ENCODE data around the gene NR1H4. TPM values are rescaled to one million over a fixed set of nuclear protein-coding genes. Genes with fewer than 3 reads are reported as not detected.

The NR1H4 gene
- total and polyA plus RNA-seq, 9 of the 15 experiments (the other 6 are each of a cell fraction or from before 2014, with no cell fraction given) = 0.03 TPM; not detected in 8

DNA sequence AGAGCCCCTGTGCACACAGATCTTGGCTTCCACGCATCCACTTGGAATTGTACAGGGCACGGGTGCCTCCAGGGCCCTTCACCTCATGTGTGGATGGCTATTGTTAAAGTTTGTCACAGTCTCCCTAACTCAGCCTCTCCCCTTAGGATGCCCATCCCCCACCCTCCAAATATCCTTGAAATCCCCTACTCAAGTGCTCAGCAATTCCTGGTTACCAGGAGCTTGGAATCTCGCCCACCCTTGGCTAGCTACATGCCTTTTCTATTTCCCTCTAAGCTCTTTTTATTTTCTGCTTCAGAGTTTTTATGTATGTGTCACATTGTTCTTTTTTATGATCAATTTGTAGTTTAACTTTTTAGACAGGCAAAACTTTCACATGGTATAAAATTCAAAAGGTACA is 13.0 kb upstream of the NR1H4 start (continued):
- TF ChIP-seq, protein P1, sequence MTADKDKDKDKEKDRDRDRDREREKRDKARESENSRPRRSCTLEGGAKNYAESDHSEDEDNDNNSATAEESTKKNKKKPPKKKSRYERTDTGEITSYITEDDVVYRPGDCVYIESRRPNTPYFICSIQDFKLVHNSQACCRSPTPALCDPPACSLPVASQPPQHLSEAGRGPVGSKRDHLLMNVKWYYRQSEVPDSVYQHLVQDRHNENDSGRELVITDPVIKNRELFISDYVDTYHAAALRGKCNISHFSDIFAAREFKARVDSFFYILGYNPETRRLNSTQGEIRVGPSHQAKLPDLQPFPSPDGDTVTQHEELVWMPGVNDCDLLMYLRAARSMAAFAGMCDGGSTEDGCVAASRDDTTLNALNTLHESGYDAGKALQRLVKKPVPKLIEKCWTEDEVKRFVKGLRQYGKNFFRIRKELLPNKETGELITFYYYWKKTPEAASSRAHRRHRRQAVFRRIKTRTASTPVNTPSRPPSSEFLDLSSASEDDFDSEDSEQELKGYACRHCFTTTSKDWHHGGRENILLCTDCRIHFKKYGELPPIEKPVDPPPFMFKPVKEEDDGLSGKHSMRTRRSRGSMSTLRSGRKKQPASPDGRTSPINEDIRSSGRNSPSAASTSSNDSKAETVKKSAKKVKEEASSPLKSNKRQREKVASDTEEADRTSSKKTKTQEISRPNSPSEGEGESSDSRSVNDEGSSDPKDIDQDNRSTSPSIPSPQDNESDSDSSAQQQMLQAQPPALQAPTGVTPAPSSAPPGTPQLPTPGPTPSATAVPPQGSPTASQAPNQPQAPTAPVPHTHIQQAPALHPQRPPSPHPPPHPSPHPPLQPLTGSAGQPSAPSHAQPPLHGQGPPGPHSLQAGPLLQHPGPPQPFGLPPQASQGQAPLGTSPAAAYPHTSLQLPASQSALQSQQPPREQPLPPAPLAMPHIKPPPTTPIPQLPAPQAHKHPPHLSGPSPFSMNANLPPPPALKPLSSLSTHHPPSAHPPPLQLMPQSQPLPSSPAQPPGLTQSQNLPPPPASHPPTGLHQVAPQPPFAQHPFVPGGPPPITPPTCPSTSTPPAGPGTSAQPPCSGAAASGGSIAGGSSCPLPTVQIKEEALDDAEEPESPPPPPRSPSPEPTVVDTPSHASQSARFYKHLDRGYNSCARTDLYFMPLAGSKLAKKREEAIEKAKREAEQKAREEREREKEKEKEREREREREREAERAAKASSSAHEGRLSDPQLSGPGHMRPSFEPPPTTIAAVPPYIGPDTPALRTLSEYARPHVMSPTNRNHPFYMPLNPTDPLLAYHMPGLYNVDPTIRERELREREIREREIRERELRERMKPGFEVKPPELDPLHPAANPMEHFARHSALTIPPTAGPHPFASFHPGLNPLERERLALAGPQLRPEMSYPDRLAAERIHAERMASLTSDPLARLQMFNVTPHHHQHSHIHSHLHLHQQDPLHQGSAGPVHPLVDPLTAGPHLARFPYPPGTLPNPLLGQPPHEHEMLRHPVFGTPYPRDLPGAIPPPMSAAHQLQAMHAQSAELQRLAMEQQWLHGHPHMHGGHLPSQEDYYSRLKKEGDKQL (CRISPR knock-in tag; IDR thresholded peaks at IDR 0.05; ENCODE audit: borderline replicate concordance) = no peak
- TF ChIP-seq CBFB (CRISPR knock-in tag; IDR thresholded peaks at IDR 0.05) (no peak), YY1 (IDR thresholded peaks at IDR 0.05; ENCODE audit: borderline replicate concordance in 1 of 3, control insufficient read depth in 1 of 3, extremely low read depth in 1 of 3, insufficient read depth in 3 of 3, insufficient read length in 1 of 3, insufficient replicate concordance in 2 of 3, low read depth in 1 of 3, low read length in 2 of 3) (no peak)

DNA sequence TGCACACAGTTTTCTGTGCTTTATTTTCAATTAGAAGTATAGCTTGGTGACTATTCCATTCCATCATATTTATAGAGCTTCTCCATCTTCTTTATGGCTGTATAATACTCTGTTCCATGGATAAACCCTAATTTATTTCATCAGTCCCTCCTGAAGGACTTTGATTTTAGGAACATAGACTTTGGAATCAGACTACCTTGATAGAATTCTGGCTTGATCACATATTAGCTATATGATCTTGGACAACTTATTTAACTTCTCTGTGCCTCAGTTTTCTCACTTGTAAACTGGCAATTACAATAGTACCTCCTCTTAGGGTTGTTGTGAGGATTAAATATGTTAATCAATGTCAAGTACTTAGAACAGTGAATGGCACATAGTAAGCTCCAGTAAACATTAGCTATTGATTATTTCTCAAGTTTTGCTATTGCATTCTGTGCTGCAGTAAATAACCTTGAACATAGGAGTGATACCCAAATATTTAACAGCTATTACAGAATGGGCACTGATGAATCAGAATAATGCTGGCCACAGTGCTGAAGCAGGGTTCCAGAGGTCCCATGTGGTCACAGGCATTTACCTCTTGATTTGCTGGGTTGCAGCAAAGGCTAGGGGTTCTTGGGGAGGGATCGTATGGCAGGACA is 12.2 kb upstream of the NR1H4 start:
- H3K27me3 ChIP-seq (ENCODE audit: control insufficient read depth in 2 of 2, insufficient read depth in 2 of 2, low read length in 2 of 2) = no peaks in the 10 kb centered on the region
- in situ Hi-C loops (cut with MboI) = no loop called here
- H3K4me3 ChIP-seq = no peak overlapping the region
- H4K20me1 ChIP-seq (replicated peaks; ENCODE audit: control insufficient read depth, insufficient read depth, low read length) = no peaks in the 10 kb centered on the region
- ATAC-seq = no peak
- no peak overlapping the region for H3K9ac ChIP-seq (ENCODE audit: insufficient read depth in 1 of 2, low read depth in 2 of 2, low read length in 2 of 2)
- H2AFZ ChIP-seq (ENCODE audit: low read depth, low read length) = no peak overlapping the region
- ChIA-PET CTCF (ENCODE audit: low intra/inter-chr PET ratio) (no interaction called here), POLR2A (no interaction called here)
- no peaks in the 10 kb centered on the region for H3K9me1 ChIP-seq (ENCODE audit: control insufficient read depth, insufficient read depth, low read length)
- no peaks in the 10 kb centered on the region for H3K79me2 ChIP-seq (ENCODE audit: control insufficient read depth, insufficient read depth, low read length)
- no peak overlapping the region for H3K4me2 ChIP-seq (ENCODE audit: insufficient read depth, low read length)
- no peaks in the 10 kb centered on the region for H3K4me1 ChIP-seq (replicated peaks in 1 of 2; ENCODE audit: control insufficient read depth in 2 of 2, insufficient read depth in 2 of 2, low read length in 2 of 2)
- FAIRE-seq = no peak
- H3K27ac ChIP-seq (ENCODE audit: extremely low read depth, low read depth, low read length) = no peak overlapping the region
- BruUV-seq (replicated peaks) = no TSS peak
- WGBS (ENCODE audit: insufficient coverage, low coverage, missing lambda C conversion rate) = 8% methylated on average over 1 of the region's 1 CpG
- intact Hi-C loops (cut with micrococcal nuclease) = no loop called here
- no peaks in the 10 kb centered on the region for H3K9me3 ChIP-seq (replicated peaks; ENCODE audit: control insufficient read depth, insufficient read depth, low read depth, low read length)
- H3K36me3 ChIP-seq (ENCODE audit: control insufficient read depth, insufficient read depth, low read length) = no peaks in the 10 kb centered on the region
- DNase-seq (ENCODE audit: extremely low read depth in 1 of 4, low spot score in 3 of 4) = no peak
- TF ChIP-seq PCBP2 (IDR thresholded peaks at IDR 0.05; ENCODE audit: low read depth, low read length, poor library complexity, severe bottlenecking) = no peak
- TF ChIP-seq RCOR1 (IDR thresholded peaks at IDR 0.05; ENCODE audit: borderline replicate concordance in 1 of 2, low read depth in 2 of 2, low read length in 2 of 2) = no peak
- TF ChIP-seq GATA2 (CRISPR knock-in tag; IDR thresholded peaks at IDR 0.05) = no peak
- TF ChIP-seq KDM5B (IDR thresholded peaks at IDR 0.05; ENCODE audit: insufficient replicate concordance, low read depth, low read length) = no peak
- TF ChIP-seq, protein P2, sequence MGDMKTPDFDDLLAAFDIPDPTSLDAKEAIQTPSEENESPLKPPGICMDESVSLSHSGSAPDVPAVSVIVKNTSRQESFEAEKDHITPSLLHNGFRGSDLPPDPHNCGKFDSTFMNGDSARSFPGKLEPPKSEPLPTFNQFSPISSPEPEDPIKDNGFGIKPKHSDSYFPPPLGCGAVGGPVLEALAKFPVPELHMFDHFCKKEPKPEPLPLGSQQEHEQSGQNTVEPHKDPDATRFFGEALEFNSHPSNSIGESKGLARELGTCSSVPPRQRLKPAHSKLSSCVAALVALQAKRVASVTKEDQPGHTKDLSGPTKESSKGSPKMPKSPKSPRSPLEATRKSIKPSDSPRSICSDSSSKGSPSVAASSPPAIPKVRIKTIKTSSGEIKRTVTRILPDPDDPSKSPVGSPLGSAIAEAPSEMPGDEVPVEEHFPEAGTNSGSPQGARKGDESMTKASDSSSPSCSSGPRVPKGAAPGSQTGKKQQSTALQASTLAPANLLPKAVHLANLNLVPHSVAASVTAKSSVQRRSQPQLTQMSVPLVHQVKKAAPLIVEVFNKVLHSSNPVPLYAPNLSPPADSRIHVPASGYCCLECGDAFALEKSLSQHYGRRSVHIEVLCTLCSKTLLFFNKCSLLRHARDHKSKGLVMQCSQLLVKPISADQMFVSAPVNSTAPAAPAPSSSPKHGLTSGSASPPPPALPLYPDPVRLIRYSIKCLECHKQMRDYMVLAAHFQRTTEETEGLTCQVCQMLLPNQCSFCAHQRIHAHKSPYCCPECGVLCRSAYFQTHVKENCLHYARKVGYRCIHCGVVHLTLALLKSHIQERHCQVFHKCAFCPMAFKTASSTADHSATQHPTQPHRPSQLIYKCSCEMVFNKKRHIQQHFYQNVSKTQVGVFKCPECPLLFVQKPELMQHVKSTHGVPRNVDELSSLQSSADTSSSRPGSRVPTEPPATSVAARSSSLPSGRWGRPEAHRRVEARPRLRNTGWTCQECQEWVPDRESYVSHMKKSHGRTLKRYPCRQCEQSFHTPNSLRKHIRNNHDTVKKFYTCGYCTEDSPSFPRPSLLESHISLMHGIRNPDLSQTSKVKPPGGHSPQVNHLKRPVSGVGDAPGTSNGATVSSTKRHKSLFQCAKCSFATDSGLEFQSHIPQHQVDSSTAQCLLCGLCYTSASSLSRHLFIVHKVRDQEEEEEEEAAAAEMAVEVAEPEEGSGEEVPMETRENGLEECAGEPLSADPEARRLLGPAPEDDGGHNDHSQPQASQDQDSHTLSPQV (IDR thresholded peaks at IDR 0.05) = no peak

Measured in K562 (cell line).